Rectal smooth muscle tissue (tissue), 1 donor: Measurements from ENCODE around the gene OXA1L.
"Not testable (repeated sequence)": the region's sequence is repeated elsewhere in the genome, so short reads cannot be mapped to it uniquely, and the experiment has no call there.

Source experiments
- H3K27ac ChIP-seq: one replicate; pipeline ENCODE4 v1.7.0; 2013; ENCODE audit warnings: low read depth, low read length, inconsistent platforms
- H3K27me3 ChIP-seq: one replicate; pipeline ENCODE4 v1.7.0; 2013; ENCODE audit warnings: low read length; ENCODE audit not compliant: control insufficient read depth, insufficient read depth
- H3K36me3 ChIP-seq: one replicate; pipeline ENCODE4 v1.7.0; 2013; ENCODE audit warnings: low read length; ENCODE audit not compliant: control insufficient read depth, insufficient read depth
- H3K4me1 ChIP-seq: one replicate; pipeline ENCODE4 v1.7.0; 2013; ENCODE audit warnings: low read length; ENCODE audit not compliant: control insufficient read depth, insufficient read depth
- H3K4me3 ChIP-seq: one replicate; pipeline ENCODE4 v1.7.0; 2013; ENCODE audit warnings: low read length
- H3K9ac ChIP-seq: one replicate; pipeline ENCODE4 v1.7.0; 2013; ENCODE audit warnings: low read length

OXA1L gene

DNA sequence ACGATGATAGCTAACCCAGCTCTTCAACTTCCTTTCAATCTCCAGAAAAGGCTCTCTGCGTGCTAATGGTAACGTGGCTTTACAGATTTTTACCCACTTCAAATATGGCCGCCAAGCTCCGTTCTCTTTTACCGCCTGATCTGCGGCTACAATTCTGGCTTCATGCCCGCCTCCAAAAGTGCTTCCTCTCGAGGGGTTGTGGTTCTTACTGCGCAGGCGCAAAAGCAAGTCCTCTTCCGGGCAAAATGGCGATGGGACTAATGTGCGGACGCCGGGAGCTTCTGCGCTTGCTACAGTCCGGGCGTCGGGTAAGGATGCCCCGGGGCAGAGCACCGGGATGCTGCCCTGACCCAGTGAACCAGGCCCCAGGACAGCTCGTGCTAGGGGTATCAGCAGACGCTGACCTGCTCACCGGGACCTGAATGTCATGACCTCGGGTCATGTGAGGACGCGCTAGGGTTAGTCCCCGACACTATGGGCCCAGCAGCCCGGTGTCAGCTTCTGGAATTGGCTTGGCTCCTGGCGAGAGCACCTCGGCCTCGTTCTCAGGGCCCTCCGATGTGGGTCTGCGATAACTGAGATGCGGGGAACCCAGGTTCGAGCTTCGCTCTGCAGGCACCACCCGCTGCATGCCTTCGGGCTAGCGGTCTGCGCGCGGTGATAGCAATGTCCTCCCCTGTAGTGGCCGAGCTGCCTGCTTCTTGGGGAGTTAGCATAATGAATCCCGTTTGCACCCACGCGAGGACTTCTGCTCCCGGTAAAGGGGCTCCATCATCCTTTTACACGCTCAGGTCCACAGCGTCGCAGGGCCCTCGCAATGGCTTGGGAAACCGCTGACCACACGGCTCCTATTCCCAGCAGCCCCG is at the start of gene OXA1L:
TSS of gene OXA1L (plus strand) at position 232 of the 866 bp plus-strand sequence. CDS start at position 246, 14 bp downstream.
- H3K4me3 ChIP-seq: peak within 1 kb of the TSS; percentile 97
- peak within 1 kb of the TSS; percentile 34 for H3K9ac ChIP-seq
- H3K36me3 ChIP-seq: peaks cover 26% of the 10 kb centered on the region
- peaks cover 8% of the 10 kb centered on the region for H3K4me1 ChIP-seq
- H3K27ac ChIP-seq: peak within 1 kb of the TSS; percentile 85
- no peaks in the 10 kb centered on the region for H3K27me3 ChIP-seq

DNA sequence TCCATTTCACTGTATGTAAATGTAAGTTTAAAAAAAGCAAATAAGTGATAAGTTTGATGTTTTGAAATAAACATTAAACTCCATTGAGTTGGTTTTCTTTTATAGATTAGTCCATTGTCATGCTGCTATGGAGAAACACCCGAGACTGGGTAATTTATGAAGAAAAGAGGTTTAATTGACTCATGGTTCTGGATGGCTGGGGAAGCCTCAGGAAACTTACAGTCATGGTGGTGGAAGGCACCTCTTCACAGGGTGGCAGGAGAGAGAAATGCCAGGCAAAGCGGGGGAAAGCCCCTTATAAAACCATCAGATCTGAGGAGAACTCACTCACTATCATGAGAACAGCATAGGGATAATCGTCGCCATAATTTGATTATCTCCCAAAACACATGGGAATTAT is 48.4 kb upstream of the OXA1L start:
- no peak overlapping the region for H3K27ac ChIP-seq
- no peaks in the 10 kb centered on the region for H3K4me1 ChIP-seq
- no peaks in the 10 kb centered on the region for H3K36me3 ChIP-seq
- no peak overlapping the region for H3K4me3 ChIP-seq
- H3K27me3 ChIP-seq: no peaks in the 10 kb centered on the region
- no peak overlapping the region for H3K9ac ChIP-seq

DNA sequence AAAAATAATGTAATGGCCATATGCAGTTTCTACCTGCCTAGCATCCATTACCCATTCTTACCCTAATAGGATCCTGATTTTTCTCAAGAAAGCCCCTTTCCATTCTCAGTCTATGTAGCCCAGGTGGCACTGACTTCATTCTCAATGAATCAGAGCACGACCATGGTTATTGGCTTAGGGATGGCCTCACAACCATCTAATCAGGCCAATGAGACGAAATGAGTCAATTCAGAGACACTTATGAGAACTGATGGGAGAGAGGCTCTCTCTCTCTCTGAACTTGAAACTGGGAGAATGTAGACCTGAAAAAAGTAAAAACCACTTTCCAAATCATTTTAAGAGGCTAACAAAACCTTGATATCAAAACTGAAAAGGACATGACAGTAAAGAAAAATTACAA is 45.3 kb upstream of the OXA1L start:
- no peak overlapping the region for H3K27ac ChIP-seq
- H3K4me1 ChIP-seq: no peaks in the 10 kb centered on the region
- H3K27me3 ChIP-seq: no peaks in the 10 kb centered on the region
- H3K36me3 ChIP-seq: no peaks in the 10 kb centered on the region
- no peak overlapping the region for H3K4me3 ChIP-seq
- H3K9ac ChIP-seq: no peak overlapping the region

DNA sequence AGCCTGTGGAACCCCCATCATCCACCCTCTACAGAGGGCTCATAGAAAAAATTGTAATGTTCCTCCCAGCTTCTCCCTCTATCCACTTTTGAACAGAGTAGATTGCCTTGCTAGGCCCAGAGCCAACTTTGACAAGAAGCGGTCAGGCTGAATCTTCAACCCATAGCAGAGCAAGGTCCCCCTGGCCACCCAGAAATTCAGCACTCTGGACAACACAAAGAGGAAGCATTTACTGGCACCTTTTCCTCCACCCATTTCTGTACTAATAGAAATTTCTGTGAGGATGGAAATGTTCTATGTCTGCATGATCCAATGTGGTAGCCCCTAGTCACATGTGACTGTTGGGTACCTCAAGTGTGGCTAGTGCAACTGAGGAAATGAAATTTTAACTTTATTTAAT is 42.7 kb upstream of the OXA1L start:
- Histone ChIP-seq H3K9ac (no peak overlapping the region), H3K36me3 (no peaks in the 10 kb centered on the region), H3K27ac (no peak overlapping the region), H3K27me3 (no peaks in the 10 kb centered on the region), H3K4me3 (no peak overlapping the region), H3K4me1 (no peaks in the 10 kb centered on the region)

DNA sequence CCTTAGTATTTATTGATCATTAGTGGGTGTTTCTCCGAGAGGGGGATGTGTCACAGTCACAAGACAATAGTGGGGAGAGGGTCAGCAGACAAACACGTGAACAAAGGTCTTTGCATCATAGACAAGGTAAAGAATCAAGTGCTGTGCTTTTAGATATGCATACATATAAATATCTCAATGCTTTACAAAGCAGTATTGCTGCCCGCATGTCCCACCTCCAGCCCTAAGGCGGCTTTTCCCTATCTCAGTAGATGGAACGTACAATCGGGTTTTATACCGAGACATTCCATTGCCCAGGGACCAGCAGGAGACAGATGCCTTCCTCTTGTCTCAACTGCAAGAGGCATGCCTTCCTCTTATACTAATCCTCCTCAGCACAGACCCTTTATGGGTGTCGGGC is 41.6 kb upstream of the OXA1L start:
- not testable (repeated sequence) for H3K36me3 ChIP-seq, H3K27me3 ChIP-seq, H3K9ac ChIP-seq, H3K4me1 ChIP-seq, H3K4me3 ChIP-seq, H3K27ac ChIP-seq

DNA sequence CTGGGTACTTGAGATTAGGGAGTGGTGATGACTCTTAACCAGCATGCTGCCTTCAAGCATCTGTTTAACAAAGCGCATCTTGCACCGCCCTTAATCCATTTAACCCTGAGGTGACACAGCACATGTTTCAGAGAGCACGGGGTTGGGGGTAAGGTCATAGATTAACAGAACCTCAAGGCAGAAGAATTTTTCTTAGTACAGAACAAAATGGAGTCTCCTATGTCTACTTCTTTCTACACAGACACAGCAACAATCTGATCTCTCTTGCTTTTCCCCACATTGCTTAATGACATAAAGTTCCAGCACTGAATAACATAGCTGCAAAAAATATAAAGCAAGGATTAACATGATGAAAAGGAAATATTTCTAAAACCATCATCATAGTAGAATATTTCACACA is 41.1 kb upstream of the OXA1L start:
- H3K9ac ChIP-seq, H3K27ac ChIP-seq, H3K27me3 ChIP-seq, H3K36me3 ChIP-seq, H3K4me1 ChIP-seq, H3K4me3 ChIP-seq: not testable (repeated sequence)

DNA sequence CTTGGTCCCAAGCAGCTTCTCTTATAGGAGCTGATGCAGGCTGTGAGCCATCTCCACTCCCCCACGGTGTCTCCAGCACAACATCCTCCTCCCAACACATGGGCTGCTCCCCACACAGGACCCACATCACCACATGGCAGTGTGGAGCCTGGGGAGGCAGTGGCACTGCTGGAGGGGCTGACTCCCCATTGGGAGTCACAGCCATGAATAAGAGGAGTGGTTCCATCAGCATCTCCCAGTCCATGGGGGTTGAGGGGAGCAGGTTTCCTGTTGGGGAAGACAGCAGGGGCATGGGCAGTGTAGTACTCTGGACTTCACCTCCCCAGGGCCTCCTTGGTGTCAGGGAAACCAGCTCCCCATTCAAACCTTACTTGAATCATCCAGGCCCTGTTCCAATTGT is 40.5 kb upstream of the OXA1L start:
- no peak overlapping the region for H3K9ac ChIP-seq
- H3K4me1 ChIP-seq: no peaks in the 10 kb centered on the region

DNA sequence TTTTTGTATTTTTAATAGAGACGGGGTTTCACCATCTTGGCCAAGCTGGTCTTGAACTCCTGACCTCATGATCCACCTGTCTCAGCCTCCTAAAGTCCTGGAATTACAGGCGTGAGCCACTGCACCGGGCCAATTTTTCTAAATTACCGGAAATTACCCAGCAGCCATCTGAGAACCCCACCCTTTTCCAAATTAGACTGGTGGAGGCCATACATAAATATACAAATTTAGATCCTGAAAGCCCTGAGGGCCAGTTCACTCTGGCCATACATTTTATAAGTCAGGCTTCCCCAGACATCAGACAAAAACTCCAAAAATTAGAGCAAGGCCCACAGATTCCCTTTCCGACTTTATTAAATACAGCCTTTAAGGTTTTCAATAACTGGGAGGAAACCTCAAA is 34.4 kb upstream of the OXA1L start:
- H3K27ac ChIP-seq, H3K4me3 ChIP-seq, H3K36me3 ChIP-seq, H3K9ac ChIP-seq, H3K4me1 ChIP-seq, H3K27me3 ChIP-seq: not testable (repeated sequence)

More for the DNA sequence above, 40.5 kb upstream of the OXA1L start:
- no peak overlapping the region for H3K4me3 ChIP-seq
- H3K27me3 ChIP-seq: no peaks in the 10 kb centered on the region
- no peak overlapping the region for H3K27ac ChIP-seq
- H3K36me3 ChIP-seq: no peaks in the 10 kb centered on the region

DNA sequence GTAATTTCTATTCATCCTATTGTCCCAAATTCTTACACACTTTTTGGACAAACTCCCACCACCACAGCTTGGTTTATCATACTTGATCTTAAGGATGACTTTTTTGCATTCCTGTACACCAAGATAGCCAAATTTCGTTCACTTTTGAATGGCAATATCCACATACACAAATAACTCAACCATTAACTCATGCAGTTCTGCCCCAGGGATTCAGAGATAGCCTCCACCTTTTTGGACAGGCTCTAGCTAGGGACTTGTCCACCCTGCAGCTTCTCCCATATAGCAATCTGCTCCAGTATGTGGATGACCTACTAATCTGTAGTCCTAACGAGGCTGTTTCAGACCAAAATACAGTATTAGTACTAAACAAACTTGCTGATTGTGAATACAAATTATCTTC is 32.7 kb upstream of the OXA1L start:
- Histone ChIP-seq H3K4me3 (no peak overlapping the region), H3K36me3 (no peaks in the 10 kb centered on the region), H3K27ac (no peak overlapping the region), H3K4me1 (no peaks in the 10 kb centered on the region), H3K9ac (no peak overlapping the region), H3K27me3 (no peaks in the 10 kb centered on the region)

DNA sequence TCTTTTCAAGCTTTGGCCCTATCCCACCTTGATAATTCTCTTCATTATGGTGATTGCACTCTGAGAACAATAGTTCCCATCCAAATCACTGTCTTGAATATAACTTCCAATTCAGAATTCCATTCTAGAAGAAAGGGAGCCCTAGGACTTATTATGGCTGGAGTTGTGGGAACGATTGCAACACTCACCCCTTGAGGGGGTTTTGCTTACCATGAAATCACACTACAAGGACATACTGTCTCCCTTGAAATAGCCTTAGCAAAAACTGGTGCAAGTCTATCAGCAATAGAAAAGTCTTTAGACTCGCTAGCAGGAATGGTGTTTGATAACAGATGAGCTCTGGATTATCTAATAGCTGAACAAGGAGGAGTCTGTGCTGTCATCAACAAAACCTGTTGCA is 31.4 kb upstream of the OXA1L start:
- H3K9ac ChIP-seq: no peak overlapping the region
- no peaks in the 10 kb centered on the region for H3K4me1 ChIP-seq
- H3K36me3 ChIP-seq: no peaks in the 10 kb centered on the region
- H3K27me3 ChIP-seq: no peaks in the 10 kb centered on the region
- no peak overlapping the region for H3K27ac ChIP-seq
- no peak overlapping the region for H3K4me3 ChIP-seq

DNA sequence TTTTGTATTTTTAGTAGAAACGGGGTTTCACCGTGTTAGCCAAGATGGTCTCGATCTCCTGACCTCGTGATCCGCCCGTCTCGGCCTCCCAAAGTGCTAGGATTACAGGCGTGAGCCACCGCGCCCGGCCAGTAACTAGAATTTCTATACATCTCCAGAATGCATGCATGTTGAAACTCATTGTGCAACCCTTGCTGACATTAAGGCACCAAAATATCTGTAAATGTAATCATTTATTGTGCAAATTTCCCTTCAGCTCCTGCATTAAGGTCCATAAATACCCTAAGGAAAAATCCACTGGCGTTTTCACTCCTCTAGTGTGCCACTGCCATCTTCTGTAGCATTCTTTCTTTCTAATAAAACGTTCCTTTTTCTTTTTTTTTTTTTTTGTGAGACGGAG is 30.1 kb upstream of the OXA1L start:
- not testable (repeated sequence) for H3K36me3 ChIP-seq, H3K4me1 ChIP-seq, H3K4me3 ChIP-seq, H3K9ac ChIP-seq, H3K27ac ChIP-seq, H3K27me3 ChIP-seq

DNA sequence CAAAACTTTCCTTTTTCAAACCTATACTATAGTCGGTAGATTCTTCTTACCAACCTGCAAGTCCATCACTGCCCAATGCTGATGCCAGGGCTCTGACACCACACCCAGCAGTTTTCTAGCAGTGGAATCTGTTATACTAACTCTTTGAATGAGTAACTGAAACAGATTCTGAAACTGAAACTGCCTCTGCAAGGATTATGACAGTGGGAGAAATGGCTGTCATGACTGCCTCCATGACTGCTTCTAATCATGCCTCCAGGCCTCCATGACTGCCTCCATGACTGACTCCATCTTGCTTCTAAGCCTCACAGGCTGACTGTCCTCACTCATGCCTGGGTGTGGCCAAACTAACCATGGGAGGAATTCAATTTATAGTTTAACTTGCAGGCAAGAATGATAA is 29.4 kb upstream of the OXA1L start:
- Histone ChIP-seq H3K27ac (no peak overlapping the region), H3K9ac (no peak overlapping the region), H3K4me3 (no peak overlapping the region), H3K4me1 (no peaks in the 10 kb centered on the region), H3K36me3 (no peaks in the 10 kb centered on the region), H3K27me3 (no peaks in the 10 kb centered on the region)

DNA sequence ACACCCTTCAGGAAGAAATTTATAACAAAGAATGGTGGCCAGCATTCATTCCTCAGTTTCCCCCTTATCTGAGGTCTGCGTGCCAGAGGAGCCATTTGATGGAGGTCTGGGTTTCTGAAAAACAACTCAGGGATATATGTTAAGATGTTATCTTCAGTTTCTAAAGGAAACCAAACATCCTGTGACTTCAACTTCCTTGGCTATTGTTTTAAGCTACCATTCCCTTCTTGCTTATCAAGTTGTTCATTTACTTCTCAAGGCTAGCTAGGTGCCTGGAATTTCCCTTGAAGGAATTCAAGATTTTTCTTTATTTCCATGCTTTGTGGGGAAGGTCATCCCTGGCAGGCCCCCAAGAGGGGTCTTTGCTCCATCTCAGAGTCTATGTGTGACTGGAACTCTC is 27.1 kb upstream of the OXA1L start:
- no peak overlapping the region for H3K27ac ChIP-seq

More for the DNA sequence above, 27.1 kb upstream of the OXA1L start:
- H3K9ac ChIP-seq: no peak overlapping the region
- no peaks in the 10 kb centered on the region for H3K27me3 ChIP-seq
- H3K4me3 ChIP-seq: no peak overlapping the region
- no peaks in the 10 kb centered on the region for H3K36me3 ChIP-seq
- no peaks in the 10 kb centered on the region for H3K4me1 ChIP-seq
